Measurements from ENCODE around the gene CA12.

Gene CA12

DNA sequence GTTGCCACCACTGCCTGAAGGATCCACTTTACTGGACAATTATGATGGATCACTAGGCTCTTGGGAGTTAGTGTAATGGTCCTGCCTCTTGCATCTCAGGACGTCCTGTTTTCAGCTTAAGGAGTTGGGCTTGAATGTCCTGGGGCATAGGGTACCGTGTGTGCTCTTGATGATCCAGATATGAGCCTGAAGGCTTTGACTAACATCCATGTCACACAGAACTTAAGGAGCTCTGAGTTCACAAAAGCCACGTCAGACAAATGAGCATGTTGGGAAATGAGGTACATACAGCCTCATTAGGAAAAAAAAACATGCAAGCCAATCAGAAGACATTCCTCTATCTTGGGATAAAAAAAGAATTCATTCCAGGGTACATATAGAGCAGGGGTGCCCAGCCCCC, 40.8 kb downstream of the CA12 start:
- DNase-seq, result no peak
- Histone ChIP-seq H3K27me3 (replicated peaks) (no peaks in the 10 kb centered on the region), H3K27ac (no peak overlapping the region), H3K4me3 (ENCODE audit: low read depth, low read length) (no peak overlapping the region), H3K36me3 (replicated peaks) (no peaks in the 10 kb centered on the region)
- in situ Hi-C loops (cut with HindIII; ENCODE audit: low pct_ligation_motif_present, low sequenced_read_pairs), result no loop called here
- TF ChIP-seq CTCF (IDR thresholded peaks at IDR 0.05; ENCODE audit: low read depth, low read length, missing control alignments), result no peak

DNA sequence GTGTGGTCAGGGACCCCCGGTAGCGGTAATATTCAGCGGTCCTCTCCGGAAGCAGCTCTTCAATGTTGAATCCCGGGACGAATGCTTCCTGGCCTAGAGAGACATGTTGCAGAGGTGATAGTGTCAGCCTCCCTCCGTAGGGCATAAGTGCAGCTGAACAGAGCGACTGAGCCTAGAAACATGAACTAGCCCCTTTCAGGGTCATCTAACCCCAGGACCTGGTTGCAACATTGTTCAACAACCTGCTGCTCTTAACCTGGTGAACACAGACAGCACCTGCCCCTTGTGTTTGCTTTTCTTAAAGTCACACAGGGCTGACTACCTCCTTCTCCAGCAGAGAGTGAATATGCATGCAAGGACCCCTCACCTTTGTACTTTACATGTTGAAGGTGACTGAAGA, 41.3 kb downstream of the CA12 start:
- in situ Hi-C loops (cut with HindIII; ENCODE audit: low pct_ligation_motif_present, low sequenced_read_pairs), result no loop called here
- no peak overlapping the region for H3K27ac ChIP-seq

DNA sequence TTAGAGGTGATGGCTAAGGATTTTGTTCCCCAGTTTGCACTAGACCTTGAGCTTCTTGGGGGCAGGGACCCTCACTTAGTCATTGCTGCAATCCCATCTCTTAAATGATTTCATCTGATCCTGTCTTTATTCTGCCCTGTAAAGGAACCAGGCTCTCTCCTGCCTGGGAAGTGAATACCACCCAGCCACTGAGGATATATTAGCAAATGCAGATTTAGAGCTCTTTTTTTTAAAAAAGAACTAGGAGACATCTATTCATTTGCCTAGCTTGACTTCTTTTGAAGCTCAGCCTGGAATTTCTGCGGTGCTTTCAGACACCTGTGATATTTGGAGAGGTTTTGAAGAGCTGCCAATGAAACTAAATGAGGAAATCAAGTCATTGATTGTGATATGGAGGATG, 41.8 kb downstream of the CA12 start:
- H3K27me3 ChIP-seq (replicated peaks), result no peaks in the 10 kb centered on the region
- H3K4me3 ChIP-seq (ENCODE audit: low read depth, low read length), result no peak overlapping the region
- no peak overlapping the region for H3K27ac ChIP-seq
- TF ChIP-seq CTCF (IDR thresholded peaks at IDR 0.05; ENCODE audit: low read depth, low read length, missing control alignments), result no peak
- no peak for DNase-seq
- no peaks in the 10 kb centered on the region for H3K36me3 ChIP-seq (replicated peaks)
- in situ Hi-C loops (cut with HindIII; ENCODE audit: low pct_ligation_motif_present, low sequenced_read_pairs), result no loop called here

More for the DNA sequence above, 41.3 kb downstream of the CA12 start:
- H3K4me3 ChIP-seq (ENCODE audit: low read depth, low read length), result no peak overlapping the region
- DNase-seq, result no peak
- H3K27me3 ChIP-seq (replicated peaks), result no peaks in the 10 kb centered on the region
- no peak for TF ChIP-seq CTCF (IDR thresholded peaks at IDR 0.05; ENCODE audit: low read depth, low read length, missing control alignments)
- no peaks in the 10 kb centered on the region for H3K36me3 ChIP-seq (replicated peaks)

- in situ Hi-C loops (cut with HindIII; ENCODE audit: low pct_ligation_motif_present, low sequenced_read_pairs), result no loop called here
- Histone ChIP-seq H3K4me3 (ENCODE audit: low read depth, low read length) (no peak overlapping the region), H3K27ac (no peak overlapping the region), H3K36me3 (replicated peaks) (no peaks in the 10 kb centered on the region), H3K27me3 (replicated peaks) (no peaks in the 10 kb centered on the region)
- DNase-seq, result no peak
- no peak for TF ChIP-seq CTCF (IDR thresholded peaks at IDR 0.05; ENCODE audit: low read depth, low read length, missing control alignments)
Measured at GRCh38 chr15:63339006-63339766, 42.5 kb downstream of the CA12 start.

GRCh38 chr15:63338170-63338569, 43.5 kb downstream of the CA12 start:
- Histone ChIP-seq H3K4me3 (ENCODE audit: low read depth, low read length) (no peak overlapping the region), H3K27me3 (replicated peaks) (no peaks in the 10 kb centered on the region), H3K36me3 (replicated peaks) (no peaks in the 10 kb centered on the region), H3K27ac (no peak overlapping the region)
- DNase-seq, result no peak
- no peak for TF ChIP-seq CTCF (IDR thresholded peaks at IDR 0.05; ENCODE audit: low read depth, low read length, missing control alignments)
- in situ Hi-C loops (cut with HindIII; ENCODE audit: low pct_ligation_motif_present, low sequenced_read_pairs), result no loop called here

DNA sequence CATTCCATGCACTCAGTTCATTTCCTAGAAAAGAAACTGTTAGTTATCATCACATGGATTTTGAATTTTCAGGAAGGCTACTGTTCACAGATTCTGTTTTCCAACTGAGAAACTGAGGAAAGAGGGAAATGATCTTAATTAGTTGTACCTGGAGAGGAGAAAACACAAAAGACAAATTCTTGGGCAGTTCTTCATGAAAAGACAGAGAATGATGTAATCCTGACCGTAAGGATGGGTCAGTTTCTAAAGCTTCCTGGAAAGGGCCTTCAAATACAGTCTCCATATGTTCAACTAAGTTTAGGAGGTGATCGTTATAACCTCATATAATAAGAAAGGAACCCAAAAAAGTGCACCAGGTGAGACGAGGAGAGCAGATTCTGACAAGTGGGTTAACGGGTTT, 44.6 kb downstream of the CA12 start:
- H3K36me3 ChIP-seq (replicated peaks), result no peaks in the 10 kb centered on the region

More for the DNA sequence above, 44.6 kb downstream of the CA12 start:
- no peak for TF ChIP-seq CTCF (IDR thresholded peaks at IDR 0.05; ENCODE audit: low read depth, low read length, missing control alignments)
- no peak overlapping the region for H3K4me3 ChIP-seq (ENCODE audit: low read depth, low read length)
- in situ Hi-C loops (cut with HindIII; ENCODE audit: low pct_ligation_motif_present, low sequenced_read_pairs), result no loop called here
- no peak overlapping the region for H3K27ac ChIP-seq
- DNase-seq, result no peak
- no peaks in the 10 kb centered on the region for H3K27me3 ChIP-seq (replicated peaks)

Data from brain microvascular endothelial cell (primary cell).